HG03575 (cell line): ENCODE results near the gene MCHR1.
A peak's percentile ranks its signal among the peaks of the same experiment; 100 is the strongest.

Source experiments
- ATAC-seq: cut with Tn5 transposase; IDR thresholded peaks from one replicate; pipeline ENCODE4 v1.9.1; 2021; ENCODE audit not compliant: unreplicated experiment, insufficient number of reproducible peaks, low FRiP score; ENCODE audit errors: extremely low read depth

MCHR1 gene, protein sequence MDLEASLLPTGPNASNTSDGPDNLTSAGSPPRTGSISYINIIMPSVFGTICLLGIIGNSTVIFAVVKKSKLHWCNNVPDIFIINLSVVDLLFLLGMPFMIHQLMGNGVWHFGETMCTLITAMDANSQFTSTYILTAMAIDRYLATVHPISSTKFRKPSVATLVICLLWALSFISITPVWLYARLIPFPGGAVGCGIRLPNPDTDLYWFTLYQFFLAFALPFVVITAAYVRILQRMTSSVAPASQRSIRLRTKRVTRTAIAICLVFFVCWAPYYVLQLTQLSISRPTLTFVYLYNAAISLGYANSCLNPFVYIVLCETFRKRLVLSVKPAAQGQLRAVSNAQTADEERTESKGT

DNA sequence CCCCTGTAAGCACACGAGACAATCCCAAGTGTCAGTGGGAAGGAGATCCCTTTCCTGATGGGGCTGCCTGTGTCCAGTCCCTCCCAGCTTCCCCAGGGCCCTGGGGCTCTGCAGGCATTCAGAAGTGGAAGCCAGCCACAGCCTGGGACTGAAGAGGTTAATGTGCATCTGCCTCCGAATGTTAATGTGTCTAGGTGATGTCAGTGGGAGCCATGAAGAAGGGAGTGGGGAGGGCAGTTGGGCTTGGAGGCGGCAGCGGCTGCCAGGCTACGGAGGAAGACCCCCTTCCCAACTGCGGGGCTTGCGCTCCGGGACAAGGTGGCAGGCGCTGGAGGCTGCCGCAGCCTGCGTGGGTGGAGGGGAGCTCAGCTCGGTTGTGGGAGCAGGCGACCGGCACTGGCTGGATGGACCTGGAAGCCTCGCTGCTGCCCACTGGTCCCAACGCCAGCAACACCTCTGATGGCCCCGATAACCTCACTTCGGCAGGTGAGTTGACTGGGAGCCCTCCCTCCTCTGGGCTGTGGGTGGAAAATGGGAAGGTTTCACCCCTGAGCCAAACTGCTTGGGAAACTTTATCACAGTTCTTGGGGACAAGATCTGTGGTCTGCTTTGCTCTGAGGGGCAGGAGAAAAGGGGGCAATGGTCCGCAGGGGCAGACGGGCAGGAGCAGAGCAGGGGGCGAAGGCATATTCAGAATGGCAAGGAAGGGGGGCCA lies at the start of gene MCHR1:
MCHR1 (plus strand) TSS at position 236 of the 715 bp plus-strand sequence; CDS start at position 405, 169 bp downstream.
- ATAC-seq = no peak

DNA sequence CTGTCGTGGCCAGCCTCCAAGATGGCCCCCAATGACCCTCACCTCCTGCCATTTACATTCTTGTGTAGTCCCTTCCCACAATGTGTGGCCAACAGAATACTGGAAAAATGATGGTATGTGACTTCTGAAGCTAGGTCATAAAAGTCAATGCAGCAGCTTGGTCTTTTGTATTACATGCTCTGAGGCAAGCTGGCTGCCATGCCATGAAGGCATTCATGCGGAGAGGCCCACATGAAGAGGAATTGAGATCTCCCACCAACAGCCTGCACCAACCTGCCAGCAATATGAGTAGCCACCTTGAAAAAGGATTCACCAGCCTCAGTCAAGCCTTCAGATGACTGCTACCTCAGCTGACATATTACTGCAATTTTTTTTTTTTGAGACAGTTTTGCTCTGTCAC lies 47.4 kb upstream of the MCHR1 start:
- ATAC-seq = no peak

DNA sequence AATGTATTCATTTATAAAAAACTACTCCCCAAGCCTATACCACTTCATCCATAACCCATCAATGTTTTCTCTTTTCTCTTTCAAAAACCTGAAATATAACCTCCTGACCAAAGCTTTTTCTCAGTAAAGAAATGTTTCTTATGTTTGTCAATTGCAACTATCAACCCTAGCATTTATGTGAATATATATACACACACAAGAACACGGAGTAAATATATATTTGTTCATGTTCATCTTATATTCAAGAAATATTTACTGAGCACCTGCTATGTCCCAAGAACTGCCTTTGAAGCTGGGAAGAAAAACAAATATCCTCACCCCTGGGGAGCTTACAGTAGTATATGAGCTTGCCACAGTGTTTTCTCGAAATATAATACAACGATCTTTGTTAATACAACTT lies 46.2 kb upstream of the MCHR1 start:
- no peak for ATAC-seq

DNA sequence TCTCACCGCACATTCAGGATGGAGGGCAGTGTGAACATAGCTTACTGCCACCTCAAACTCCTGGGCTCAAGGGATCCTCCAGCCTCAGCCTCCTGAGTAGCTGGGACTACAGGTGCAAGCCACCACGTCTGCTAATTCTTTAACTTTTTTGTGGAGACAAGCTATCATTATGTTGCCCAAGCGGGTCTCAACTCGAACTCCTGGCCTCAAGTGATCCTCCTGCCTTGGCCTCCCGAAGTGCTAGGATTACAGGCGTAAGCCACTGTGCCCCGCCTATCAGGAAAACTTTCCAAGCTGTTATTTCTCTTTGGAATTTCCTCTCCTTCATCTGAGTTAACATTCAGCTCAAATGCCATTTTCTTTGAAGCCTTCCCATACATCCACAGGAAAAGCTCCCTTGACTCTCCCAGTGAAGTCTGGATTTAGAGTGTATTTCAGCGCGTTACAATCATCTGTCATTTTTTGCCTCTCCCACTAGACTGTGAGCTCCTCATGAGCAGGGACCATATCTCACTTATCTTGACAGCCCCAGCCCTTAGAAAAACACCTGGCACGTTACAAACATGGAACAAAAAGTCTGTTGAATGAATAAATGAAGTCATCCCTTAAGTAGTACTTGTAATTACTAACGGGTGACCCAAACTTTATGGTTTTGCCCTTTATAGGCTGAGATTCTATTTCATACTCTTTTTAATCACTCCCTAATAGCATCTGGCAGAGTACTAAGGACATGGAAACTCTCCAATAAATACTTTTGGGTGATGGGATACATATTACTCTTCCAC lies 45.0 kb upstream of the MCHR1 start:
- ATAC-seq = no peak

DNA sequence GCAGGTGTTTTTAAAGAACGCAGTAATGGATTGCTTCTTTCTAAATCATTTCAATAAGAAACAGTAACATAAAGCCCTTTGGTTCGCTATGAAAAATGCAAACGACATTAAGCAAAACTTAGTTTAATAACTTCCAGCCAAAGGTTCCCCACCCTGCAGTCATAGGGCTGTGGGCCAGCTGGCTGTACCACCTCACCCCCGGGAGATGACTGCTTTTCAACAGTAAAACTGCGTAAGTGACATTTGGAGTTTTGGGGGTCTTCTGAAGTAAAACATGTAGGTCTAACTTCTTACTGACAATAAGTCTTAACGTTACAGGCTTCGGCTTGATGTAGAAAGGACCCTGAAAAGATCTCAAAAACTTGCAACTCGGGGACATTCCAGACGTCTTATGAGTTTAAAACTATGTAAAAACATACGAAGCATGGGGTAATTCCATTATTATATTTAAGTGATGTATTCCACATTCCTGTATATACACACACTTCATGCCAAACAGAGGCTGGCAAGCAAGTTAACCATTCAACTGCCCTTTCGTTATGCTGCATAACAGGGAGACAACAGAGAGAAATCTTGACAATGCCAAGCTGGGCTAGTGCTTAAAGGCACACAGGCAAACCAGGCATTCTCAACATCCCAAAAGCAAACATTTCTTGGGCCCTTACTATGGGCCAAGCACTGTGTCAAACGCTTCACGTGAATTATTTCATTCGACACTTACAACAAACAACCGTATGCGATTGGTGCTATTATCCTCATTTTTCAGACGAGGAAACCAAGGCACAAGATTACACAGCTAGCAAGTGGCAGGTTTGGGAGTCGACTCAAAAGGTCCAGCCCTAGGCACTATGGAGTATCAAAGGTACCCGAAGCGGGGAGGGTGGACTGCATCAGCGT lies 44.0 kb upstream of the MCHR1 start:
- no peak for ATAC-seq

DNA sequence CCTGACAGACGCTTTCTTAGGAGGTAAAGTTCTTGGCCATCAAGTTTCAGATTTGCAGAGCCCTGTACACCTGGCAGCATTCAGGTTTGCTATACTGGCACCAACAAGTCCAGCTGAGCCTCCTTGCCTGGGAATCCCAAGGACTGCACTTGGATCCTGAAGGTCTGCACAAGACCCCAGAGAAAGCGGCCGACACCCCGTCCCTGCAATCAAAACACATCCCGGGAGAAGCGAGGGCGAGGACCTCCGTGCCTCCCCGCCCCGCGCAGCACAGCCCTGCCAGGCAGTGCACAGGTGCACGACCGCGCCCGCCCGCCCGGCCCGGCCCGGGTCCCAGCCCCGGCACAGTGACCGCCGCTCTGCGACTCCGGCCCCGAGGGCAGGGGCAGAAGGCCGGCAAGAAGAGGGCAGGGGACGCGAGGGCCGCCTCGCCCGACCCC lies 43.3 kb upstream of the MCHR1 start:
- ATAC-seq = no peak

DNA sequence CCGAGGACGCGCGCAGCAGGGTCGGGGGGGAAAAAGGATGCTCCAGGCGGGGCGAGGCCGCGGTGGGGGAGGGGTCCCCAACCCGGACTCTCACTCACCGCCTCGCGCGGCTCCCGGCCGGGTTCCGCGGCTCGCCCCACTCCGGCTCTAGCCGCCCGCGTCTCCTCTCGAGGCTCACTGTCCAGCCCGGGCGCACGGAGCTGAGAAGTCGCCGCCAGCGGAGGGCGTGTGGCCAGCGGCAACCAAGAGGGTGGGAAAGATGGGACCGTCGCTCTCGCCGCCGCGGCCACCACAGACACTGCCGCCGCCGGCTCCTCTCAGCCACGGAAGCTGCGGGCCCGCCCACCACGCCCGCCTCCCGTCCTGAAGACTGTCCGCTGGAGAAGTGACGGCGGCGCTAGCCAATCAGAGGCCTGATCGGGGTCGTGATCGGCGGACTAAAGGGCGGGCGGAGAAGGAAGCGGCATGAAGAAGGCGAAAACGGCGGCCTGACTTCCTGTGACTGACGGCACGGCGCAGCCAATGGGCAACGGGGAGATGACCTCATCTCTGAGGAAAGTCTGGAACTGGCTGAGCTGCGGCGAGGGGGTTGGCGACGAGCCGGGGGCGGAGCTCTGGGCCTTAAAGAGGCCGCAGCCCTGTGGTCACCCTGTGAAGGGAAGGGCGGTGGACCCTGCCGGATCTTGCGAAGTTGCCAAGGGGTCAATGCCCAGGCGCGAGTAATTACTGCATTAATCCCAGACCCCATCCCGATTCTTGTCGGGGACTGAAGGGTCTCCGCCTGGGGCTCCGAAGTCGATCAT lies 42.7 kb upstream of the MCHR1 start, which contains the start of gene MRTFA:
MRTFA (minus strand) TSS at position 340 of the 803 bp plus-strand sequence.
- peak; percentile 58 for ATAC-seq

DNA sequence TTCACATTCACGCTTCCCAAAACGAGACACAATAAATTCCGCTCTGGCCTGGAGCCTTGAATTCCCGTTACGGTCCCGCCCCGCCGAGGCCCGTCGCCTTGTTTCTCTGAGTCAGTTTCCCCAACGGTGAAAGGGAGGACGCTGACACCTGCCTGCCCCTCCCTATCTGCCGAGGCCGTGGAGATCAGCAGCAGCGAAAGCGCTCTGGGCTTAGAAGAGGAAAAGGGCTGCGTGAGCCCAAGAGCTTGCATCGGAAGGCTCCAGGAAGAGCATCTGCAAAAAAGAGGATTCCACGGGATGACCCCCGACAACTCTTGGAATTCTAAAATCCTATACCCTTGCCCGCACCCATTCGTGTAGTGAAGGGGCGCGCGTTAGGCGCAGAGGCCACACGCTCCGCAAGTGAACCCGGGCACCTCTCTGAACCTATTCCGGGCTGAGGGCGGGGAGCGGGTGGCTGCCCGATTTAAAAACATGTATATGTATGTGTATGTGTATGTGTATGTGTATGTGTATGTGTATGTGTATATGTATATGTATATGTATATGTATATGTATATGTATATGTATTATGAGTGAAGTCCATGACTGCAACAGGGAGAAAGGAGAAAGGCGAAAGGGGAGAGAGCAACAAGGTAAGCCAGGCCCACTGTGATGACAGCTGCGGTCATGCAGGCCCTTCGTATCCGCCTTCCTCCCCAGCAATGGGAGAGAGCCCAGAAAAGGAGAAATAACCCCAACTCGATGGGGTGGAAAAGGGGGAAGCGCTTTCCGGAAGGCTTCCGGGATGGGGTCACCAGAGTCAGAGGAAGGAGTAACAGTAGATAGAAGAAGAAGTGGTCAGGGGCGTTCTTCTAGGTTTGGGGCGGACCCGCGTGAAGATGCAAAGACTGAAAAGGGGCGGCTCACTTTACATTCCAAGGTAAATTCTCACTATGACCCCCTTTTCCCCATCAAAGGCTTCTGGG lies 41.8 kb upstream of the MCHR1 start:
- ATAC-seq = peak; percentile 7

DNA sequence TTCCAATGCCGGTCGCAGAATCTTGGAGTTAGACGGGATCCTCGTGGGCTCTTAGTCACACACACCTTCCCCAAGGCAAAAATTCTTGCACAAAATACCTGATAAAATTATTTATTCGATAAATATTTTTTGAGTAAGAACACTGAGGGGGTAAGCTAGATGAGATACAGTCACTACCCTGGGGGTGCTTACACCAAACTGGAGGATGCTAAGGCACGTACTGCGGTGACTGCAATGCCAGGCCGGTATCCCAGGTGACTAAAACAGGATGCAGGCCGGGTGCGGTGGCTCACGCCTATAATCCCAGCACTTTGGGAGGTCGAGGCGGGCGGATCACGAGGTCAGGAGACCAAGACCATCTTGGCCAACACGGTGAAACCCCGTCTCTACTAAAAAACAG lies 41.0 kb upstream of the MCHR1 start:
- ATAC-seq = no peak

DNA sequence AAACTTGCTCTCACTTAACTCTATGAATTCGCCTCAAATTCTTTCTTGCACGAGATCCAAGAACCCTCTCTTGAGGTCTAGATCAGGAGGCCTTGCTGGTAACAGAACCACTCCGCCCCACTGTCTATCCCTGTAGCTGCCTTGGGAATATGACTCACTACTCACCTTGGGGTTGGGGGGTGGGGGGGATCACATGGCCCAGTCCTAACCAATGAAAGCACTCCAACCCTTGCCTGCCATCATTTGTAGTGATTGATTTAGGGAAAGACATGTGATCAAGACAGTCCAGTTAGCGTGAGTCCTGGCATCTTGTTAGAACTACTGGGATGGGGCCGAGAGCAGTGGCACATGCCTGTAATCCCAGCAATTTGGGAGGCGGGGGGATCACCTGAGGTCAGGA lies 38.0 kb upstream of the MCHR1 start:
- ATAC-seq = no peak

DNA sequence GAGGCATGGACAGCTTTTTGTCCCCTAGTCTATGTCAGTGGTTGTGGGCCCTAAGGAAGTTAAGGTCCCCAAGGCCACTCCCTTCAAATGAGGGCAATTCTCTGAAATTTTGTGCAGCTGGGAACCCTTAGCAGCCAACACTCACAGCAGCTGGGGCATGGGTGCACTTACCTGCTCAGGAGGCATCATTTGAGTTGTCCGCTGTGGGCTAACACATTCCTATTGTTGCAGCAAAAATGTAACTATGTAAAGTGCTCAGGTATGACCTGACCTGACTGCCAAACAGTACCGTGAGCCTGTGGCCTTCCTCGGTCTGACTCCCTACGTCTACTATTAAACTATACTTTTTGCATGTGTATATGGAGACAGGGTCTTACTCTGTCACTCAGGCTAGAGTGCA lies 37.0 kb upstream of the MCHR1 start:
- ATAC-seq = no peak

DNA sequence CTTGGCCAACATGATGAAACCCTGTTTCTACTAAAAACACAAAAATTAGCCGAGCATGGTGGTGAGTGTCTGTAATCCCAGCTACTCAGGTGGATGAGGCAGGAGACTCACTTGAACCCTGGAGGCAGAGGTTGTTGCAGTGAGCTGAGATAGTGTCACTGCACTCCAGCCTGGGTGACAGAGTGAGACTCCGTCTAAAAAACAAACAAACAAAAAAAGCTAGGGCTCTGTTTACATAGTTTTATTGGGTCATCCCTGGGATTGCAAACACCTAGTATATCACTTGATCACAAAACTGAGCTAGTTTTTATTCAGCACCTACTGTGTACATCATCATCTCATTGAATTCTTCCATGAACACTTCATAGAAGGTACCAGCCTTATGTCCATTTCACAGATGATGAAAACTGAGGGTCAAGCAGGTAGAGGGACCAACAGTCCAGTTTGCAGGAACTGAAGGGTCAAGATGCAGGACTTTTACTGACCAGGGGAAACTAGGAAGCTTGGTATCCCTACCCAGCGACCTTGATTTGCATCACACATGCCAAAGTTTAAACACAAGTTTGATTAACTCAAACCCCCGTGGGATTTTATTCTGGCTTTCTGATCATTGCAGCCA lies 33.6 kb upstream of the MCHR1 start:
- no peak for ATAC-seq

DNA sequence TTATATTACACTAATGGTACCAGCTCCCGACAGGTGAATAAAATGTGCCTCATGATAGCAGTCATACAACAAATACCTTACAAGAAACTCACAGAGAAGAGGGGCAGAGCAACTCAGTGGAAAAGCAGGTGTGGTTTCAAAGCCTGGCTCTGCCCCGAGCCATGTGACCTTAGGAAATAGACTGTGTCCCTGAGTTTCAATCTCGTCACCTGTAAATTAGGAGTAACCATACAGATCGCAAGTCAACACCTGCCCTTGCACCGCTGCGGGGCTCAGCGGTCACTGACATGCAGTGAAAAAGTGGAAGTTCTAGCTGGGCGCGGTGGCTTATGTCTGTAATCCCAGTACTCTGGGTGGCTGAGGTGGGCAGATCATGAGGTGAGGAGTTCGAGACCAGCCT lies 30.9 kb upstream of the MCHR1 start:
- ATAC-seq = no peak

DNA sequence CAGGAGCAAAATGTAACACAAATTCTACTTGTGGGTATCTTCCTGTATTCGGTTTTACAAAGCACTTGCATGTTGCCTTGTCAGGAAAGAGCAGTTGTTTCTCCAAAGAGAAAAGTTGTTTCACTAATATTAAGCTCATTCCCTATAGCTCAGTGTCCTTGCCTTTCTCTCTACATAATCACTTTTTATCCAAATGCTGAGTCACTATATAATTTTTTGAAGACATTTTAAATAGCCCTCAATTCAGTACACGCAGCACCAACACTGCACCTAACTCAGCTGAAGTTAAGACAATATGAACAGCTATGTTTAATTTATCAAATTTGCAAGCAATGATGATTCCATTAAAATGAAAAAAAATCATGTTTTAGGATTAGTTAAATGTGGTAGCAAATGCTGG lies 28.2 kb upstream of the MCHR1 start:
- no peak for ATAC-seq

DNA sequence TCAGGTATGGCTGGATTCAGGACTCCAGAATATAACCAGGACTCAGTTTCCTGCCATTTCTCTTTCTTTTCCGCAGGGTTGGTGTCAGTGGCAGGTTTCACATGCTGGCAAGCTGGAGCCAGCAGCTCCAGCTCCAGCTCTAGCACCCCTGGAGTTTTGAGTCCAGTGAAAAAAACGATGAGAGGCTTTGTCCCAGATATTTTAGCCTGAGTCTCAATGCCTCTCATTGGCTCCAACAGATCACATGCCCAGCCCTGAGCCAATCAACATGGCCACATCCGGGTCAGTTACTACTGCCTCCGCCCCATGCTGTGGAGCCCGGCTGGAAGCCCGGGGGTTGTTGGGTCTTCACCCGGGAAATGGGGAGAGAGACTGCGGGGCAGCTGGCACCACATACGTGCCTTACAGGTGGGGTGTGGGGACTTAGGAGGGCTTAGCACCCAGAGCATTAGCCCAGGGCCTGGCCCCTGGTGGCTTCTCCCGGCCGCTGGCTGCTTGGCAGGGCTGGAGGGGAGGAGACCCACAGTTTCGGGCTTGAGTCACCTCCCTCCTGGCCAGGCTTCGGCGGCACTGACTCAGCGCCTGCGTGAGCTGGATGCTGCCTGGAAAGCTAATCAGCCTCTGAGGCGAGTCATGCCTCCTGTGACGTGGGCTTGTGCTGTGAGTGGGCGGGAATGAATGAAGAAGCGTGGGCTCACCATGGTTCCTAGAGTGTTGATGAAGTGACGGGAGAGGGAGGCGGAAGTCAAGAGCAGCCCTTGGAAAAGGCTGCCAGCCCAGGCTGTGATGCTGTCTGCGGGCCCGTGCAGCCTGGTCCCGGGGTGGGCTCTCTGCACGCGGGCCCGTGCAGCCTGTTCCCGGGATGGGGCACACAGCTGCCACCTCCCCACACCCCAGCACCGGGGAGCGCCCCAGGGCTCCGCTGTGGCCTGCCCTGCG lies 27.5 kb upstream of the MCHR1 start:
- no peak for ATAC-seq

DNA sequence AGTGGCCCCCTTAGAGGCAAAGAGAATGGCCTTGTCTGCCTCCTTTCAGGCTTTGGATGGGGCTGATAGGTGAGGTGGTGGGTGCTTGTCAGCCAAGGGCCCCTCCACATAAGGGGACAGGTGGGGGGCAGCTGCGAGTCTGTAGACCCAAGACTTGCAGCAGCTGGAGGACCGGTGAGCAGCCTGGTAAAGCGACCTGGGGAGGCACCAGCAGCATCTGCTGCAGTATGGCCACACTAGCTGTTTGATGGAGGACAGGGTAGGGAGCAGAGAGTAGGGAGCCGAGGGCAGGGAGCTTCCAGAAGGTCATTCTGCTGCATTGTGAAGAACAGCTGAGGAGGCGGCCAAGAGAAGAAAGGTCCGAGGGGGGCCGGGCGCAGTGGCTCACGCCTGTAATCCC lies 25.9 kb upstream of the MCHR1 start:
- no peak for ATAC-seq
